H9 (cell line): Measurements from ENCODE around the gene PIK3CG. TPM values are rescaled to one million over a fixed set of nuclear protein-coding genes. Genes with fewer than 3 reads are reported as not detected.

ENCODE experiments used
- DNase-seq: peaks from one replicate; pipeline ENCODE4 v3.0.0-alpha.2; 2017
- H2AFZ ChIP-seq: one replicate; pipeline ENCODE4 v1.6.1; 2013; ENCODE audit warnings: mild to moderate bottlenecking, low read length, control low read depth, moderate library complexity
- H2AK5ac ChIP-seq: 2 replicates; pipeline ENCODE4 v1.6.1; 2013; ENCODE audit warnings: low read length, control low read depth, mixed read lengths; ENCODE audit not compliant: insufficient read length
- H2BK120ac ChIP-seq: one replicate; pipeline ENCODE4 v1.6.1; 2013; ENCODE audit warnings: low read depth, mild to moderate bottlenecking, low read length, control low read depth, inconsistent platforms; ENCODE audit not compliant: poor library complexity, severe bottlenecking
- H2BK12ac ChIP-seq: 2 replicates; pipeline ENCODE4 v1.6.1; 2013; ENCODE audit warnings: low read length, control low read depth, mixed read lengths, low read depth; ENCODE audit not compliant: insufficient read length
- H2BK15ac ChIP-seq: 2 replicates; pipeline ENCODE4 v1.6.1; 2013; ENCODE audit warnings: low read depth, low read length, control low read depth
- H2BK20ac ChIP-seq: one replicate; pipeline ENCODE4 v1.6.1; 2013; ENCODE audit warnings: low read depth, mild to moderate bottlenecking, low read length, control low read depth, inconsistent platforms; ENCODE audit not compliant: poor library complexity, severe bottlenecking
- H2BK5ac ChIP-seq: 2 replicates; pipeline ENCODE4 v1.6.1; 2013; ENCODE audit warnings: low read length, control low read depth, mixed read lengths; ENCODE audit not compliant: insufficient read length
- H3K14ac ChIP-seq: 2 replicates; pipeline ENCODE4 v1.6.1; 2013; ENCODE audit warnings: low read length, control low read depth; ENCODE audit not compliant: insufficient read depth
- H3K18ac ChIP-seq: 2 replicates; pipeline ENCODE4 v1.6.1; 2013; ENCODE audit warnings: low read depth, mild to moderate bottlenecking, mixed read lengths, low read length, control low read depth; ENCODE audit not compliant: insufficient read length
- H3K23ac ChIP-seq: 2 replicates; pipeline ENCODE4 v1.6.1; 2013; ENCODE audit warnings: low read length, control low read depth, mixed read lengths, low read depth; ENCODE audit not compliant: insufficient read length
- H3K23me2 ChIP-seq: 2 replicates; pipeline ENCODE4 v1.6.1; 2013; ENCODE audit warnings: low read depth, mild to moderate bottlenecking, mixed read lengths, low read length, control low read depth; ENCODE audit not compliant: insufficient read length, poor library complexity, severe bottlenecking
- H3K27ac ChIP-seq: 2 replicates; pipeline ENCODE4 v1.5.1; 2013; ENCODE audit warnings: low read length, control low read depth, mixed read lengths, low read depth; ENCODE audit not compliant: insufficient read length
- H3K27me3 ChIP-seq: 2 replicates; pipeline ENCODE4 v1.6.1; 2013; ENCODE audit warnings: low read length, control low read depth, inconsistent platforms; ENCODE audit not compliant: insufficient read depth
- H3K4ac ChIP-seq: 2 replicates; pipeline ENCODE4 v1.6.1; 2013; ENCODE audit warnings: low read depth, mild to moderate bottlenecking, control low read depth, inconsistent platforms, low read length, moderate library complexity
- H3K4me1 ChIP-seq: 2 replicates; pipeline ENCODE4 v1.6.1; 2013; ENCODE audit warnings: low read length, control low read depth, inconsistent platforms; ENCODE audit not compliant: insufficient read depth
- H3K4me2 ChIP-seq: 2 replicates; pipeline ENCODE4 v1.6.1; 2013; ENCODE audit warnings: low read length, control low read depth, mixed read lengths; ENCODE audit not compliant: insufficient read length, insufficient read depth
- H3K56ac ChIP-seq: 2 replicates; pipeline ENCODE4 v1.6.1; 2013; ENCODE audit warnings: low read depth, mild to moderate bottlenecking, mixed read lengths, low read length, control low read depth; ENCODE audit not compliant: insufficient read length
- H3K79me1 ChIP-seq: 2 replicates; pipeline ENCODE4 v1.6.1; 2013; ENCODE audit warnings: low read depth, mild to moderate bottlenecking, moderate library complexity, low read length, control low read depth, inconsistent platforms; ENCODE audit not compliant: insufficient read depth, poor library complexity, severe bottlenecking
- H3K79me2 ChIP-seq: 2 replicates; pipeline ENCODE4 v1.6.1; 2013; ENCODE audit warnings: low read length, control low read depth, inconsistent platforms; ENCODE audit not compliant: insufficient read depth
- H3K9ac ChIP-seq: 2 replicates; pipeline ENCODE4 v1.6.1; 2013; ENCODE audit warnings: low read length, control low read depth, mixed read lengths; ENCODE audit not compliant: insufficient read length; ENCODE audit errors: extremely low read depth
- H3K9me3 ChIP-seq: one replicate; pipeline ENCODE4 v1.6.1; 2013; ENCODE audit warnings: low read depth, low read length, inconsistent platforms; ENCODE audit not compliant: control insufficient read depth
- H3T11ph ChIP-seq: one replicate; pipeline ENCODE4 v1.6.1; 2013; ENCODE audit warnings: mild to moderate bottlenecking, low read length, control low read depth, inconsistent platforms
- H4K20me1 ChIP-seq: one replicate; pipeline ENCODE4 v1.6.1; 2013; ENCODE audit not compliant: control insufficient read depth, insufficient read length, insufficient read depth
- H4K5ac ChIP-seq: 2 replicates; pipeline ENCODE4 v1.6.1; 2013; ENCODE audit warnings: low read depth, mild to moderate bottlenecking, mixed read lengths, low read length, control low read depth; ENCODE audit not compliant: insufficient read length
- H4K8ac ChIP-seq: replicated peaks from 2 replicates; pipeline ENCODE4 v1.6.1; 2013; ENCODE audit warnings: low read length, control low read depth, mixed read lengths, low read depth; ENCODE audit not compliant: insufficient read length
- H4K91ac ChIP-seq: 2 replicates; pipeline ENCODE4 v1.6.1; 2013; ENCODE audit warnings: low read depth, mild to moderate bottlenecking, moderate library complexity, mixed read lengths, low read length, control low read depth; ENCODE audit not compliant: insufficient read length
- H3K27ac Mint-ChIP-seq, 3 experiments: 2 replicates in 2 of 3; 3 replicates in 1 of 3; pipeline ENCODE4 v1.8.0; 2020 to 2021; ENCODE audit warnings: mixed read lengths in 3 of 3, mild to moderate bottlenecking in 1 of 3, moderate library complexity in 1 of 3
- H3K27me3 Mint-ChIP-seq: 2 replicates; pipeline ENCODE4 v1.8.0; 2021; ENCODE audit warnings: low read depth, mild to moderate bottlenecking, moderate library complexity, mixed read lengths
- H3K36me3 Mint-ChIP-seq, 3 experiments: 2 replicates in 2 of 3; 3 replicates in 1 of 3; pipeline ENCODE4 v1.8.0; 2020 to 2021; ENCODE audit warnings: low read depth in 3 of 3, mixed read lengths in 3 of 3; ENCODE audit not compliant: insufficient read depth in 1 of 3
- H3K4me1 Mint-ChIP-seq, 2 experiments: 2 replicates each; pipeline ENCODE4 v1.8.0; 2020; ENCODE audit warnings: mixed read lengths in 2 of 2
- H3K4me3 Mint-ChIP-seq, 2 experiments: 2 replicates in 1 of 2; 3 replicates in 1 of 2; pipeline ENCODE4 v1.8.0; 2020 to 2021; ENCODE audit warnings: mild to moderate bottlenecking in 2 of 2, mixed read lengths in 2 of 2, moderate library complexity in 1 of 2
- H3K9me3 Mint-ChIP-seq, 2 experiments: 2 replicates in 1 of 2; 3 replicates in 1 of 2; pipeline ENCODE4 v1.8.0; 2020; ENCODE audit warnings: mild to moderate bottlenecking in 2 of 2, mixed read lengths in 2 of 2, moderate library complexity in 1 of 2
- WGBS: extraction: QIAGEN DNeasy Blood & Tissue Kit; methylation state at CpG from one replicate; pipeline ENCODE4 v1.1.7; 2013; ENCODE audit warnings: missing lambda C conversion rate, low lambda C conversion rate, mixed read lengths; ENCODE audit not compliant: insufficient read length; ENCODE audit errors: extremely low coverage; 5-methylcytosine and 5-hydroxymethylcytosine counted together
- total RNA-seq: library from RNA; stranded (reverse); gene quantifications from 2 replicates; pipeline ENCODE4 v1.2.1, GENCODE V29; 2021
- TF ChIP-seq, protein P1 (sequence below): fragments of 200-600 bp; sonication (generic); conservative IDR thresholded peaks from 3 replicates; pipeline ENCODE4 v1.8.0; 2021; ENCODE audit warnings: antibody characterized with exemption, mild to moderate bottlenecking

The PIK3CG gene
- total RNA-seq, 1 experiment from 2014 or later = not detected

GRCh38 chr7:106863274-106863997, 1.6 kb upstream of the PIK3CG start:
- Histone ChIP-seq H3K56ac (no peak overlapping the region), H3K4me2 (no peak overlapping the region), H3K79me2 (no peaks in the 10 kb centered on the region), H4K5ac (no peak overlapping the region), H4K8ac (no peak overlapping the region), H3K23ac (no peak overlapping the region), H2AK5ac (no peak overlapping the region), H2AFZ (no peak overlapping the region), H3K4ac (no peak overlapping the region), H2BK20ac (no peak overlapping the region), H2BK15ac (no peak overlapping the region), H4K20me1 (no peaks in the 10 kb centered on the region), H2BK120ac (no peak overlapping the region), H3K27me3 (no peaks in the 10 kb centered on the region), H3K23me2 (no peaks in the 10 kb centered on the region), H3K9ac (no peak overlapping the region), H3K4me1 (no peaks in the 10 kb centered on the region), H2BK5ac (no peak overlapping the region), H3K27ac (no peak overlapping the region), H3T11ph (no peak overlapping the region), H3K9me3 (no peaks in the 10 kb centered on the region), H2BK12ac (no peak overlapping the region), H3K14ac (no peak overlapping the region), H4K91ac (no peak overlapping the region), H3K79me1 (no peaks in the 10 kb centered on the region), H3K18ac (no peak overlapping the region)
- Mint-ChIP-seq H3K4me3 (no peak overlapping the region), H3K4me1 (peaks cover 0 to 3% of the 10 kb centered on the region in 2 experiments; a peak in 1 of 4 replicates), H3K36me3 (no peaks in the 10 kb centered on the region), H3K9me3 (no peaks in the 10 kb centered on the region; a peak in 1 of 5 replicates), H3K27me3 (peaks cover 2% of the 10 kb centered on the region; the same call in 1 of the 2 replicates), H3K27ac (no peak overlapping the region)
- TF ChIP-seq, protein P1, sequence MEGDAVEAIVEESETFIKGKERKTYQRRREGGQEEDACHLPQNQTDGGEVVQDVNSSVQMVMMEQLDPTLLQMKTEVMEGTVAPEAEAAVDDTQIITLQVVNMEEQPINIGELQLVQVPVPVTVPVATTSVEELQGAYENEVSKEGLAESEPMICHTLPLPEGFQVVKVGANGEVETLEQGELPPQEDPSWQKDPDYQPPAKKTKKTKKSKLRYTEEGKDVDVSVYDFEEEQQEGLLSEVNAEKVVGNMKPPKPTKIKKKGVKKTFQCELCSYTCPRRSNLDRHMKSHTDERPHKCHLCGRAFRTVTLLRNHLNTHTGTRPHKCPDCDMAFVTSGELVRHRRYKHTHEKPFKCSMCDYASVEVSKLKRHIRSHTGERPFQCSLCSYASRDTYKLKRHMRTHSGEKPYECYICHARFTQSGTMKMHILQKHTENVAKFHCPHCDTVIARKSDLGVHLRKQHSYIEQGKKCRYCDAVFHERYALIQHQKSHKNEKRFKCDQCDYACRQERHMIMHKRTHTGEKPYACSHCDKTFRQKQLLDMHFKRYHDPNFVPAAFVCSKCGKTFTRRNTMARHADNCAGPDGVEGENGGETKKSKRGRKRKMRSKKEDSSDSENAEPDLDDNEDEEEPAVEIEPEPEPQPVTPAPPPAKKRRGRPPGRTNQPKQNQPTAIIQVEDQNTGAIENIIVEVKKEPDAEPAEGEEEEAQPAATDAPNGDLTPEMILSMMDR = no peak
- no CpG with 5 or more reads among the region's 3 CpGs for WGBS
- DNase-seq = no peak
